ENCODE measurements around the gene LAYN. TPM values are rescaled to one million over a fixed set of nuclear protein-coding genes. Genes with fewer than 3 reads are reported as not detected.

LAYN gene
- total and polyA plus RNA-seq, 2 donors from 2014 or later = 4.8 to 7.6 TPM

DNA sequence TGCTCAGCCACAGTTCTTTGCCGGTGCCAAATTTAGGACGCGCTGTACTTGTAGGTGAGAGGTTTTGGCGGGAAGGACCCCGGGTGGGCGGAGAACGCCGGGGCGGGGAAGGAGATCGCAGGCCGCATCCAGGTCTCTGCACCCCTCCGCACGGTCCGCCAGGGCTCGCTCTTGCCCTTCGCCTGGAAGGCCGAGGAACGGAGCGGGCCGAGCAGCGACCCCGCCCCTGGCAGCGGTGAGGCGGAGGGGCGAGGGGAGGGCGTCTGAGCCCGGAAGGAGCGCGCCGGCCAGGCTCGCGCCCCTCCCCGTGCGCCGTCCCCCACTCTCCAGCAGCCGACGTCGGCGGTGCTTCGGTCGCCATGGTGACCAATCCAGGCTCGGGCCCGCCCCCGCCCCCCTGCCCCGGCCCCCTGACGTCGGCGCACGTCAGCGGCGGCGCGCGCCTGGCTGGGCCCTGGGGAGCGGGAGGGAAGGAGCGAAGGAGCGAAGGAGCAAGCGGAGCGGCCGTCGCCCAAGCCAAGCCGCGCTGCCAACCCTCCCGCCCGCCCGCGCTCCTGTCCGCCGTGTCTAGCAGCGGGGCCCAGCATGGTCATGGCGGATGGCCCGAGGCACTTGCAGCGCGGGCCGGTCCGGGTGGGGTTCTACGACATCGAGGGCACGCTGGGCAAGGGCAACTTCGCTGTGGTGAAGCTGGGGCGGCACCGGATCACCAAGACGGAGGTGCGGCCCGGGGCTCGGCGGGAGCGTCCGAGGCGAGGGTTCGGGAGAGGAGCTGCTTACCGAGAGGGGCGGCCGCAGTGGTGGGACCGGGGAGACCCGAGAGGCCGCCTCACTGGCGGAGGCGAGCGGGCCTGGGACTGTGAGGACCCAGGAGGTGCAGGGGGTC lies 61.7 kb downstream of the LAYN start, which contains the start of gene SIK2:
Gene SIK2 (plus strand): TSS at position 471 of the 886 bp plus-strand sequence. CDS start 115 bp downstream, at position 586.
- H3K4me3 ChIP-seq (ENCODE audit: low read length in 3 of 3) = peak within 1 kb of the TSS; percentile 79 to 95 (median 91)
- no peaks in the 10 kb centered on the region for H3K9me3 ChIP-seq (ENCODE audit: control insufficient read depth in 2 of 3, insufficient read depth in 1 of 3, low read length in 3 of 3)
- H3K27me3 ChIP-seq (ENCODE audit: control insufficient read depth, insufficient read depth, low read length) = no peaks in the 10 kb centered on the region
- FAIRE-seq (no peak), DNase-seq (peak; percentile 98 to 99 (median 99))
- H3K4me1 ChIP-seq (ENCODE audit: control insufficient read depth in 2 of 3, insufficient read depth in 2 of 3, low read depth in 1 of 3, low read length in 3 of 3) = peaks cover 0 to 6% (median 3%) of the 10 kb centered on the region in 3 donors
- no peaks in the 10 kb centered on the region for H3K36me3 ChIP-seq (ENCODE audit: control insufficient read depth in 2 of 3, insufficient read depth in 3 of 3, low read length in 3 of 3)
- H3K27ac ChIP-seq (ENCODE audit: low read depth in 2 of 2, low read length in 2 of 2) = peak within 1 kb of the TSS; percentile 96 to 98
- H3K9ac ChIP-seq (ENCODE audit: low read length in 3 of 3) = peak within 1 kb of the TSS; percentile 45 to 91 (median 90)
- TF ChIP-seq, protein P1, sequence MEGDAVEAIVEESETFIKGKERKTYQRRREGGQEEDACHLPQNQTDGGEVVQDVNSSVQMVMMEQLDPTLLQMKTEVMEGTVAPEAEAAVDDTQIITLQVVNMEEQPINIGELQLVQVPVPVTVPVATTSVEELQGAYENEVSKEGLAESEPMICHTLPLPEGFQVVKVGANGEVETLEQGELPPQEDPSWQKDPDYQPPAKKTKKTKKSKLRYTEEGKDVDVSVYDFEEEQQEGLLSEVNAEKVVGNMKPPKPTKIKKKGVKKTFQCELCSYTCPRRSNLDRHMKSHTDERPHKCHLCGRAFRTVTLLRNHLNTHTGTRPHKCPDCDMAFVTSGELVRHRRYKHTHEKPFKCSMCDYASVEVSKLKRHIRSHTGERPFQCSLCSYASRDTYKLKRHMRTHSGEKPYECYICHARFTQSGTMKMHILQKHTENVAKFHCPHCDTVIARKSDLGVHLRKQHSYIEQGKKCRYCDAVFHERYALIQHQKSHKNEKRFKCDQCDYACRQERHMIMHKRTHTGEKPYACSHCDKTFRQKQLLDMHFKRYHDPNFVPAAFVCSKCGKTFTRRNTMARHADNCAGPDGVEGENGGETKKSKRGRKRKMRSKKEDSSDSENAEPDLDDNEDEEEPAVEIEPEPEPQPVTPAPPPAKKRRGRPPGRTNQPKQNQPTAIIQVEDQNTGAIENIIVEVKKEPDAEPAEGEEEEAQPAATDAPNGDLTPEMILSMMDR (IDR thresholded peaks at IDR 0.05; ENCODE audit: borderline replicate concordance, extremely low read depth, insufficient read depth) = peak; percentile 95
- intact Hi-C loops (cut with DNase I) = loop anchor here (5.0 to 10.0 kb wide), 2 partner anchors 175 to 243 kb away; no protein-coding TSS in a partner anchor

DNA sequence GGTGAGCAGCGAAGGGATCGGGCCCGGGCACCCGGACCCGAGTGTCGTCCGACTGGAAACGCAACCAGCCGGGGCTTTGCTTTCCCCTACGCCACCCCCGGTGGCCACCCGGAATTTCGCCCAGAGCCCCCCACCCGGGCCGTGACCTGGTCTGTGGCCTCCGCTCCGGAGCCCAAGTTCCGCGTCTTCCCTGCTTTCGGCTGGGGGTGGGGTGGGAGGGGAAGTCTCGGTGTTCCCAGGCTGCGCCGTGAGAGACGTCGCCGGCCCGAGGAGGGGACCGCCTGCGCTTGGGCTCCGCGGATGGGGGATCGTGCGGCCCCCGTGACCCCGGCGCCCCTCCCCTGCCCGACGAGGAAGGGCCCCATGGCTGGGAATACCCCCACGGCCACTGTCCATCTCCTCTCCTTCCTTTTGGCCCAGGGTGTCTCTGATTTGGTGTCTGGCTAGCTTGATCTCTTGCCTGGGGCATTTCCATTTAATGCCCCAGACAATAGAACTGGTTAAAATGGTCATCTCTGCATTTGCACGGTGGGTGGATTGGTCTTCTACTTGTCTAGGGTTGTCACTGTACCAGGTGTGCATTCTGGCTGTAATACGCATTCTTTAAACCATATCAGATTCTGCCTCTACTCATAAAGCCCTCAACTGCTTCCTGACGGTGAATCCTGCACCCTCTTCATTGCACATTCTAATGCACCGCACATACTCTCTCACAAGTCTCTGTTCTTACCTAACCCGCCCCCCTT lies 62.5 kb downstream of the LAYN start:
- H3K27ac ChIP-seq (ENCODE audit: low read depth in 2 of 2, low read length in 2 of 2) = peak overlapping the region; percentile 96 to 98
- no peaks in the 10 kb centered on the region for H3K36me3 ChIP-seq (ENCODE audit: control insufficient read depth in 2 of 3, insufficient read depth in 3 of 3, low read length in 3 of 3)
- FAIRE-seq = no peak
- H3K4me1 ChIP-seq (ENCODE audit: control insufficient read depth in 2 of 3, insufficient read depth in 2 of 3, low read depth in 1 of 3, low read length in 3 of 3) = peaks cover 0 to 6% (median 3%) of the 10 kb centered on the region in 3 donors
- H3K9me3 ChIP-seq (ENCODE audit: control insufficient read depth in 2 of 3, insufficient read depth in 1 of 3, low read length in 3 of 3) = no peaks in the 10 kb centered on the region
- peak overlapping the region; percentile 79 to 95 (median 91) for H3K4me3 ChIP-seq (ENCODE audit: low read length in 3 of 3)
- DNase-seq = peak in 3 of 5 donors; percentile 14 to 77 (median 61)
- no peaks in the 10 kb centered on the region for H3K27me3 ChIP-seq (ENCODE audit: control insufficient read depth, insufficient read depth, low read length)
- intact Hi-C loops (cut with DNase I) = loop anchor here (5.0 to 10.0 kb wide), 2 partner anchors 174 to 242 kb away; no protein-coding TSS in a partner anchor
- H3K9ac ChIP-seq (ENCODE audit: low read length in 3 of 3) = peak overlapping the region; percentile 39 to 91 (median 90)
- TF ChIP-seq, protein P1 (IDR thresholded peaks at IDR 0.05; ENCODE audit: borderline replicate concordance, extremely low read depth, insufficient read depth) = no peak

- peak overlapping the region; percentile 96 to 98 for H3K27ac ChIP-seq (ENCODE audit: low read depth in 2 of 2, low read length in 2 of 2)
- DNase-seq (peak in 1 of 5 donors; percentile 6), FAIRE-seq (no peak)
- H3K9ac ChIP-seq (ENCODE audit: low read length in 3 of 3) = peak overlapping the region; percentile 39 to 91 (median 90)
- no peaks in the 10 kb centered on the region for H3K9me3 ChIP-seq (ENCODE audit: control insufficient read depth in 2 of 3, insufficient read depth in 1 of 3, low read length in 3 of 3)
- H3K4me1 ChIP-seq (ENCODE audit: control insufficient read depth in 2 of 3, insufficient read depth in 2 of 3, low read depth in 1 of 3, low read length in 3 of 3) = peaks cover 0 to 6% (median 3%) of the 10 kb centered on the region in 3 donors
- intact Hi-C loops (cut with DNase I) = loop anchor here (5.0 to 10.0 kb wide), 2 partner anchors 174 to 241 kb away; no protein-coding TSS in a partner anchor
- H3K27me3 ChIP-seq (ENCODE audit: control insufficient read depth, insufficient read depth, low read length) = no peaks in the 10 kb centered on the region
- peak overlapping the region; percentile 79 to 95 (median 91) for H3K4me3 ChIP-seq (ENCODE audit: low read length in 3 of 3)
- TF ChIP-seq, protein P1 (IDR thresholded peaks at IDR 0.05; ENCODE audit: borderline replicate concordance, extremely low read depth, insufficient read depth) = no peak
- no peaks in the 10 kb centered on the region for H3K36me3 ChIP-seq (ENCODE audit: control insufficient read depth in 2 of 3, insufficient read depth in 3 of 3, low read length in 3 of 3)
Measured at GRCh38 chr11:111603611-111604130, 63.2 kb downstream of the LAYN start.
